GM23248 (cell line): ENCODE data around the gene TAS2R30.

Experiments used
- EZH2 ChIP-seq: fragments of 200-600 bp; sonication (generic); IDR thresholded peaks from 2 replicates; pipeline ENCODE4 v1.6.1; 2018; ENCODE audit warnings: antibody characterized with exemption, mild to moderate bottlenecking; ENCODE audit not compliant: insufficient read depth, poor library complexity, severe bottlenecking
- EZH2phosphoT487 ChIP-seq: fragments of 200-600 bp; sonication (generic); IDR thresholded peaks from 2 replicates; pipeline ENCODE4 v1.6.1; 2018; ENCODE audit warnings: antibody characterized with exemption, moderate library complexity, mild to moderate bottlenecking, low read depth; ENCODE audit not compliant: insufficient read depth

DNA sequence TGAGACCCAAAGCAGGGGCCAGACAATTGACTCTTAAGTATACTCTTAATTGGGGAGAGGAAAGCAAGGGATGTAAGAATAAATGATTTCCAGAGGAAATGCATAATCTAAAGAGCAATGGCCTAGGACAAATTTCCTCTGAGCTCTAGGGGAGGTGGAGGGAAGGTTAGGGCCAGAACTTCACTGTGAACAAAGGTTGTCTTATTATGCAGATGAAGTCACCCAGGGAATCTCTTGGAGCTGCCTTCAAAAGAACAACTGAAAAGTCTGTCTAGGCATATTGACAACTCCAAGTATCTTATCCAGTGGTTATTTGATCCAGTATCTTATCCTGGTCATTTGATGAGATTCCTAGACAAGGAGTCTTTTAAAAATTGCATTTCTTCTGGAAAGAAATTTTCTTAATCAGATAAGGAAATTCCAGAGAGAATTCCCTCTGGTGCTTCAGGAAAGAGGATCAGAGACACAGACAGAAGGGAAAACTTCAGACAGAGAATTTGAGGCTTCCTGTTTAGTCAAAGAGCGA lies 20.0 kb upstream of the TAS2R30 start:
- no peak for TF ChIP-seq EZH2
- TF ChIP-seq EZH2phosphoT487 = no peak
